Astrocyte (in vitro differentiated cells and primary cell): Measurements from ENCODE around the gene SCYGR3. TPM values are rescaled to one million over a fixed set of nuclear protein-coding genes. Genes with fewer than 3 reads are reported as not detected.

Experiments
- DNase-seq: peaks from one replicate; pipeline ENCODE4 v3.0.0-alpha.2; 2010; ENCODE audit warnings: low read depth
- FAIRE-seq: peaks from 2 replicates; lab custom pipeline; 2011; peaks lifted over from hg19 to GRCh38; lab: Jason Lieb, UNC
- H2AFZ ChIP-seq: 2 replicates; pipeline ENCODE4 v1.6.0; 2012; ENCODE audit warnings: low read depth, low read length, inconsistent platforms
- H3K27ac ChIP-seq: 2 replicates; pipeline ENCODE4 v1.5.1; 2011; ENCODE audit warnings: low read depth, low read length, inconsistent platforms
- H3K27me3 ChIP-seq: 2 replicates; pipeline ENCODE4 v1.6.0; 2011; ENCODE audit warnings: low read length, inconsistent platforms; ENCODE audit not compliant: insufficient read depth
- H3K36me3 ChIP-seq: 2 replicates; pipeline ENCODE4 v1.5.1; 2011; ENCODE audit warnings: low read length, inconsistent platforms; ENCODE audit not compliant: insufficient read depth
- H3K4me1 ChIP-seq: 2 replicates; pipeline ENCODE4 v1.5.1; 2011; ENCODE audit warnings: low read length, inconsistent platforms; ENCODE audit not compliant: insufficient read depth
- H3K4me2 ChIP-seq: 2 replicates; pipeline ENCODE4 v1.6.0; 2012; ENCODE audit warnings: low read length, inconsistent platforms
- H3K4me3 ChIP-seq: 2 replicates; pipeline ENCODE4 v1.5.1; 2011; ENCODE audit warnings: low read depth, mild to moderate bottlenecking, low read length, inconsistent platforms; ENCODE audit not compliant: insufficient read depth
- H3K79me2 ChIP-seq: 2 replicates; pipeline ENCODE4 v1.6.0; 2012; ENCODE audit warnings: mild to moderate bottlenecking, low read length, inconsistent platforms; ENCODE audit not compliant: insufficient read depth
- H3K9ac ChIP-seq: 2 replicates; pipeline ENCODE4 v1.6.0; 2012; ENCODE audit warnings: mild to moderate bottlenecking, low read length, inconsistent platforms
- H3K9me3 ChIP-seq: 2 replicates; pipeline ENCODE4 v1.5.1; 2012; ENCODE audit warnings: low read depth, mild to moderate bottlenecking, low read length, inconsistent platforms; ENCODE audit not compliant: insufficient read depth
- H4K20me1 ChIP-seq: 2 replicates; pipeline ENCODE4 v1.6.0; 2012; ENCODE audit warnings: low read length, inconsistent platforms; ENCODE audit not compliant: insufficient read depth
- H3K27ac Mint-ChIP-seq: one replicate; pipeline ENCODE4 v1.8.0; 2021; ENCODE audit warnings: mild to moderate bottlenecking, mixed read lengths; ENCODE audit not compliant: unreplicated experiment
- H3K27me3 Mint-ChIP-seq: one replicate; pipeline ENCODE4 v1.8.0; 2021; ENCODE audit warnings: low read depth, mixed read lengths; ENCODE audit not compliant: unreplicated experiment
- H3K36me3 Mint-ChIP-seq: one replicate; pipeline ENCODE4 v1.8.0; 2021; ENCODE audit warnings: low read depth, mixed read lengths; ENCODE audit not compliant: unreplicated experiment
- H3K4me1 Mint-ChIP-seq: one replicate; pipeline ENCODE4 v1.8.0; 2021; ENCODE audit warnings: low read depth, mixed read lengths; ENCODE audit not compliant: unreplicated experiment
- H3K4me3 Mint-ChIP-seq: one replicate; pipeline ENCODE4 v1.8.0; 2021; ENCODE audit warnings: mild to moderate bottlenecking, moderate library complexity, mixed read lengths; ENCODE audit not compliant: unreplicated experiment
- H3K9me3 Mint-ChIP-seq: one replicate; pipeline ENCODE4 v1.8.0; 2021; ENCODE audit warnings: mild to moderate bottlenecking, mixed read lengths; ENCODE audit not compliant: unreplicated experiment
- CTCF ChIP-seq: IDR thresholded peaks from 2 replicates; pipeline ENCODE4 v1.5.1; 2011; ENCODE audit warnings: low read depth, mild to moderate bottlenecking, inconsistent platforms, low read length, moderate library complexity; ENCODE audit not compliant: insufficient read depth
- EZH2 ChIP-seq: IDR thresholded peaks from 2 replicates; pipeline ENCODE4 v1.6.1; 2012; ENCODE audit warnings: mild to moderate bottlenecking, low read length, inconsistent platforms; ENCODE audit not compliant: insufficient read depth
- total RNA-seq: library from RNA; stranded (reverse); gene quantifications from 2 replicates; pipeline ENCODE4 v1.2.1, GENCODE V29; 2021

SCYGR3 gene
- total RNA-seq, 1 donor from 2014 or later = not detected

- Histone ChIP-seq H3K4me2 (peak overlapping the region; percentile 26), H3K27ac (peak overlapping the region; percentile 57), H3K4me1 (peaks cover 7% of the 10 kb centered on the region), H3K9ac (no peak overlapping the region), H4K20me1 (no peaks in the 10 kb centered on the region), H2AFZ (no peak overlapping the region), H3K36me3 (no peaks in the 10 kb centered on the region), H3K4me3 (no peak overlapping the region), H3K79me2 (no peaks in the 10 kb centered on the region), H3K27me3 (no peaks in the 10 kb centered on the region), H3K9me3 (no peaks in the 10 kb centered on the region)
- Mint-ChIP-seq H3K36me3 (no peaks in the 10 kb centered on the region), H3K4me1 (peaks cover 14% of the 10 kb centered on the region), H3K27ac (no peak overlapping the region), H3K27me3 (no peaks in the 10 kb centered on the region), H3K4me3 (no peak overlapping the region), H3K9me3 (peaks cover 2% of the 10 kb centered on the region)
- TF ChIP-seq CTCF (no peak), EZH2 (no peak)
- DNase-seq (peak; percentile 62), FAIRE-seq (no peak)
These were observed 42.7 kb upstream of the SCYGR3 start for GRCh38 chr2:227657199-227657845.

- Mint-ChIP-seq H3K27me3 (no peaks in the 10 kb centered on the region), H3K9me3 (peaks cover 2% of the 10 kb centered on the region), H3K27ac (no peak overlapping the region), H3K4me3 (no peak overlapping the region), H3K4me1 (peaks cover 5% of the 10 kb centered on the region), H3K36me3 (no peaks in the 10 kb centered on the region)
- H3K9me3 ChIP-seq = no peaks in the 10 kb centered on the region
- H3K4me2 ChIP-seq = no peak overlapping the region
- peak overlapping the region; percentile 21 for H3K27ac ChIP-seq
- no peaks in the 10 kb centered on the region for H4K20me1 ChIP-seq
- TF ChIP-seq EZH2 = no peak
- TF ChIP-seq CTCF = no peak
- no peak overlapping the region for H3K4me3 ChIP-seq
- no peaks in the 10 kb centered on the region for H3K27me3 ChIP-seq
- FAIRE-seq = peak; percentile 84
- peaks cover 7% of the 10 kb centered on the region for H3K4me1 ChIP-seq
- no peak overlapping the region for H2AFZ ChIP-seq
- no peaks in the 10 kb centered on the region for H3K36me3 ChIP-seq
- H3K79me2 ChIP-seq = no peaks in the 10 kb centered on the region
- no peak overlapping the region for H3K9ac ChIP-seq
- DNase-seq = peak; percentile 87
These were observed 40.8 kb upstream of the SCYGR3 start for GRCh38 chr2:227655454-227655853.

DNA sequence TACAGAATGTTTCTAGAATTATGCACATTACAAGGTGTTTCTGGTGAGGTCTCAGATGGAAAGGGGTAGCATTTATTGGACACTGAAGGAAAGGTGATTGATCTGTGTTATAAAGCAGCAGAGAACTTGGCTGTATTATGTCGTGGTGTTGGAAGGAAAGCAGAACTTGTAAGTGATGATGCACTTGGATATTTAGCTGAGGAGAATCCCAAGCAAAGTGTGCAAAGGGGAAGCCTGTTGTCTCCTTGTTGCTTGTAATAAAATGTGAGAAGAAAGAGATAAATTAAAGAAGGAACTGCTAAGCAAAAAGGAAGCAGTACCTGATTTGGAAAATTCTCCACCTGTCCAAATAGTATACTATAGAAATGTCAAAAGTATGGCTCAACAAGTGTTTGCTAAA, 39.8 kb upstream of the SCYGR3 start:
- Mint-ChIP-seq H3K4me1 (peaks cover 5% of the 10 kb centered on the region), H3K36me3 (no peaks in the 10 kb centered on the region), H3K27me3 (no peaks in the 10 kb centered on the region), H3K4me3 (no peak overlapping the region), H3K27ac (peak overlapping the region; percentile 27), H3K9me3 (peaks cover 2% of the 10 kb centered on the region)
- FAIRE-seq (peak; percentile 23), DNase-seq (no peak)
- H3K4me2 ChIP-seq = no peak overlapping the region
- no peaks in the 10 kb centered on the region for H4K20me1 ChIP-seq
- TF ChIP-seq CTCF (no peak), EZH2 (no peak)
- H3K9ac ChIP-seq = no peak overlapping the region
- H3K27ac ChIP-seq = no peak overlapping the region
- H2AFZ ChIP-seq = no peak overlapping the region
- no peaks in the 10 kb centered on the region for H3K79me2 ChIP-seq
- H3K4me3 ChIP-seq = no peak overlapping the region
- H3K27me3 ChIP-seq = no peaks in the 10 kb centered on the region
- no peaks in the 10 kb centered on the region for H3K9me3 ChIP-seq
- H3K36me3 ChIP-seq = no peaks in the 10 kb centered on the region
- peaks cover 7% of the 10 kb centered on the region for H3K4me1 ChIP-seq
